Activated CD8-positive, alpha-beta T cell treated with anti-CD3 and anti-CD28 coated beads for 36 hours (primary cell): ENCODE measurements around the gene PLEKHA7. TPM values are rescaled to one million over a fixed set of nuclear protein-coding genes. Genes with fewer than 3 reads are reported as not detected.
A peak's percentile ranks its signal among the peaks of the same experiment; 100 is the strongest.

Experiments used
- ATAC-seq: fragments of 200-7000 bp; cut with Tn5 transposase; one replicate; pipeline ENCODE4 v1.10.0; 2021; ENCODE audit warnings: mild to moderate bottlenecking, moderate library complexity
- CTCF ChIA-PET: fragments of 350-600 bp; sonication (Branson Sonifier 250); formaldehyde crosslinking; loops from one replicate; lab custom pipeline; 2021; ENCODE audit warnings: antibody characterized with exemption; lab: Charles Lee
- POLR2A ChIA-PET: fragments of 350-600 bp; sonication (Branson Sonifier 250); formaldehyde crosslinking; loops from one replicate; lab custom pipeline; 2021; ENCODE audit warnings: antibody characterized with exemption; lab: Charles Lee
- DNase-seq: peaks from one replicate; pipeline ENCODE4 v3.0.0-alpha.2; 2020
- H3K27ac Mint-ChIP-seq: one replicate; pipeline ENCODE4 v1.8.0; 2021; ENCODE audit warnings: mild to moderate bottlenecking, mixed read lengths
- H3K27me3 Mint-ChIP-seq: one replicate; pipeline ENCODE4 v1.8.0; 2021; ENCODE audit warnings: mixed read lengths
- H3K36me3 Mint-ChIP-seq: one replicate; pipeline ENCODE4 v1.8.0; 2021; ENCODE audit warnings: low read depth, mixed read lengths
- H3K4me1 Mint-ChIP-seq: one replicate; pipeline ENCODE4 v1.8.0; 2021; ENCODE audit warnings: low read depth, mixed read lengths
- H3K4me3 Mint-ChIP-seq: one replicate; pipeline ENCODE4 v1.8.0; 2021; ENCODE audit warnings: mild to moderate bottlenecking, moderate library complexity, mixed read lengths
- H3K9me3 Mint-ChIP-seq: one replicate; pipeline ENCODE4 v1.8.0; 2021; ENCODE audit warnings: mixed read lengths
- CTCF ChIP-seq: fragments of 200-600 bp; IDR thresholded peaks from one replicate; pipeline ENCODE4 v1.8.0; 2022; ENCODE audit warnings: antibody characterized with exemption, mild to moderate bottlenecking
- intact Hi-C: fragments of 100-400 bp; cut with micrococcal nuclease; formaldehyde crosslinking; loops from one replicate; pipeline ENCODE4 v1.10.0; 2022
- total RNA-seq, 2 experiments: library from RNA; stranded (reverse); gene quantifications; one replicate each; pipeline ENCODE4 v1.2.3, GENCODE V29; 2021

The PLEKHA7 gene
- total RNA-seq, 2 experiments from 2014 or later: 6.0 to 6.6 TPM

- TF ChIP-seq CTCF: no peak
- intact Hi-C loops: no loop called here
- ChIA-PET POLR2A (no interaction called here), CTCF (interaction anchor here (1.1 kb wide), 1 partner anchor 42 kb away, joined by 4 read pairs; no protein-coding TSS in a partner anchor)
- Mint-ChIP-seq H3K4me3 (no peak overlapping the region), H3K4me1 (no peaks in the 10 kb centered on the region), H3K36me3 (no peaks in the 10 kb centered on the region), H3K27me3 (peaks cover 4% of the 10 kb centered on the region), H3K27ac (no peak overlapping the region), H3K9me3 (no peaks in the 10 kb centered on the region)
- ATAC-seq: no peak
- no peak for DNase-seq
Measured at GRCh38 chr11:17020831-17021230, 6.6 kb upstream of the PLEKHA7 start.

GRCh38 chr11:17019232-17019631 lies 5.0 kb upstream of the PLEKHA7 start:
- no peak for DNase-seq
- ChIA-PET CTCF (no interaction called here), POLR2A (no interaction called here)
- intact Hi-C loops: no loop called here
- Mint-ChIP-seq H3K27me3 (peaks cover 15% of the 10 kb centered on the region), H3K4me3 (no peak overlapping the region), H3K4me1 (peaks cover 4% of the 10 kb centered on the region), H3K36me3 (no peaks in the 10 kb centered on the region), H3K9me3 (no peaks in the 10 kb centered on the region), H3K27ac (no peak overlapping the region)
- no peak for ATAC-seq
- TF ChIP-seq CTCF: no peak

DNA sequence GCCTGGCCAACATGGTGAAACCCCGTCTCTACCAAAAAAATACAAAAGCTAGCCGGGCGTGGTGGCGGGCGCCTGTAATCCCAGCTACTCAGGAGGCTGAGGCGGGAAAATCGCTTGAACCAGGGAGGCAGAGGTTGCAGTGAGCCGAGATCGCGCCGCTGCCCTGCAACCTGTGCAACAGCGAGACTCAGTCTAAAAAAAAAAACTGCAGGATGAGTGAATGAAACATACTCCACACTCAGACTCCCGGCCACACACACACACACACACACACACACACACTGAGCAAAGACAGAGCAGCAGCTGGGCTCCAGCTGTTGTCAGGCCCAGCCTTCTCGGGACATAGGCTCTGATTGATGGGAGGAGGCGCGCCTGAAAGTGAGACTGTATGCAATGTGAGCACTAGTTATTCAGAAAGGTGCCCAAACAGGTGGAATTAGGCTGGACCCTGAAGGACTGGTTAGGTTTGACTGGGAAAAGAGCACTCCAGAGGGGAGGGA lies 1.5 kb upstream of the PLEKHA7 start:
- peaks cover 18% of the 10 kb centered on the region for H3K27me3 Mint-ChIP-seq
- ChIA-PET POLR2A (interaction anchor here (1.1 kb wide), 1 partner anchor 62 kb away, joined by 3 read pairs; the partner anchor contains the start of gene RPS13), CTCF (interaction anchor here (0.9 to 1.9 kb wide), 7 partner anchors 14 to 195 kb away, joined by 3 to 12 read pairs (median 3); no protein-coding TSS in a partner anchor)
- DNase-seq (no peak), ATAC-seq (no peak)
- intact Hi-C loops: no loop called here
- H3K27ac Mint-ChIP-seq: no peak overlapping the region
- peaks cover 4% of the 10 kb centered on the region for H3K4me1 Mint-ChIP-seq
- TF ChIP-seq CTCF: no peak
- no peaks in the 10 kb centered on the region for H3K9me3 Mint-ChIP-seq
- no peak overlapping the region for H3K4me3 Mint-ChIP-seq
- H3K36me3 Mint-ChIP-seq: no peaks in the 10 kb centered on the region

GRCh38 chr11:17014833-17015626 lies 816 bp upstream of the PLEKHA7 start:
- intact Hi-C loops: loop anchor here (5.0 kb wide), 1 partner anchor 42 kb away; no protein-coding TSS in a partner anchor
- DNase-seq: peak; percentile 33
- peak overlapping the region; percentile 80 for H3K4me3 Mint-ChIP-seq
- peak overlapping the region; percentile 30 for H3K27ac Mint-ChIP-seq
- H3K4me1 Mint-ChIP-seq: peaks cover 4% of the 10 kb centered on the region
- peaks cover 18% of the 10 kb centered on the region for H3K27me3 Mint-ChIP-seq
- H3K9me3 Mint-ChIP-seq: no peaks in the 10 kb centered on the region
- POLR2A ChIA-PET: interaction anchor here (1.1 kb wide), 1 partner anchor 63 kb away, joined by 3 read pairs; the partner anchor contains the start of gene RPS13
- ATAC-seq: peak; percentile 66
- CTCF ChIA-PET: interaction anchor here (0.7 to 1.9 kb wide), 10 partner anchors 14 to 195 kb away, joined by 3 to 12 read pairs (median 3); no protein-coding TSS in a partner anchor
- TF ChIP-seq CTCF: peak; percentile 63
- no peaks in the 10 kb centered on the region for H3K36me3 Mint-ChIP-seq
